Measurements from ENCODE around the gene GRID1.

GRID1 gene

GRCh38 chr10:86343761-86344160, 22.8 kb downstream of the GRID1 start:
- H3K4me3 ChIP-seq (ENCODE audit: low read depth, low read length): no peak overlapping the region
- DNase-seq (ENCODE audit: low read depth): no peak

- H3K4me3 ChIP-seq (ENCODE audit: low read depth, low read length): no peak overlapping the region
- DNase-seq (ENCODE audit: low read depth): no peak
These were observed 24.3 kb downstream of the GRID1 start for GRCh38 chr10:86342111-86342863.

GRCh38 chr10:86341361-86341811, 25.2 kb downstream of the GRID1 start:
- H3K4me3 ChIP-seq (ENCODE audit: low read depth, low read length): no peak overlapping the region
- no peak for DNase-seq (ENCODE audit: low read depth)

GRCh38 chr10:86340991-86341260, 25.7 kb downstream of the GRID1 start:
- DNase-seq (ENCODE audit: low read depth): no peak
- H3K4me3 ChIP-seq (ENCODE audit: low read depth, low read length): no peak overlapping the region

GRCh38 chr10:86340176-86340990, 26.2 kb downstream of the GRID1 start:
- no peak for DNase-seq (ENCODE audit: low read depth)
- H3K4me3 ChIP-seq (ENCODE audit: low read depth, low read length): no peak overlapping the region

GRCh38 chr10:86339226-86339865, 27.2 kb downstream of the GRID1 start:
- no peak for DNase-seq (ENCODE audit: low read depth)
- H3K4me3 ChIP-seq (ENCODE audit: low read depth, low read length): no peak overlapping the region

- DNase-seq (ENCODE audit: low read depth): no peak
- H3K4me3 ChIP-seq (ENCODE audit: low read depth, low read length): no peak overlapping the region
These were observed 29.4 kb downstream of the GRID1 start for GRCh38 chr10:86337121-86337601.

- no peak overlapping the region for H3K4me3 ChIP-seq (ENCODE audit: low read depth, low read length)
- DNase-seq (ENCODE audit: low read depth): no peak
These were observed 30.3 kb downstream of the GRID1 start for GRCh38 chr10:86336341-86336740.

GRCh38 chr10:86335831-86336230, 30.8 kb downstream of the GRID1 start:
- no peak for DNase-seq (ENCODE audit: low read depth)
- no peak overlapping the region for H3K4me3 ChIP-seq (ENCODE audit: low read depth, low read length)

GRCh38 chr10:86335257-86335656, 31.3 kb downstream of the GRID1 start:
- no peak for DNase-seq (ENCODE audit: low read depth)
- H3K4me3 ChIP-seq (ENCODE audit: low read depth, low read length): no peak overlapping the region

GRCh38 chr10:86334488-86335085, 32.0 kb downstream of the GRID1 start:
- no peak overlapping the region for H3K4me3 ChIP-seq (ENCODE audit: low read depth, low read length)
- no peak for DNase-seq (ENCODE audit: low read depth)

GRCh38 chr10:86333826-86334487, 32.6 kb downstream of the GRID1 start:
- no peak for DNase-seq (ENCODE audit: low read depth)
- H3K4me3 ChIP-seq (ENCODE audit: low read depth, low read length): no peak overlapping the region

GRCh38 chr10:86331861-86332260, 34.7 kb downstream of the GRID1 start:
- H3K4me3 ChIP-seq (ENCODE audit: low read depth, low read length): no peak overlapping the region
- DNase-seq (ENCODE audit: low read depth): no peak

- DNase-seq (ENCODE audit: low read depth): no peak
- H3K4me3 ChIP-seq (ENCODE audit: low read depth, low read length): no peak overlapping the region
These were observed 35.5 kb downstream of the GRID1 start for GRCh38 chr10:86330778-86331763.

GRCh38 chr10:86329896-86330680, 36.5 kb downstream of the GRID1 start:
- DNase-seq (ENCODE audit: low read depth): no peak
- H3K4me3 ChIP-seq (ENCODE audit: low read depth, low read length): no peak overlapping the region

GRCh38 chr10:86329093-86329710, 37.4 kb downstream of the GRID1 start:
- H3K4me3 ChIP-seq (ENCODE audit: low read depth, low read length): no peak overlapping the region
- DNase-seq (ENCODE audit: low read depth): no peak

Data from skeletal muscle cell (primary cell).